Uterus (tissue), 4 donors: Measurements from ENCODE around the gene EMX2. TPM values are rescaled to one million over a fixed set of nuclear protein-coding genes. Genes with fewer than 3 reads are reported as not detected.

Source experiments
- DNase-seq, 2 donors: peaks; one replicate each; pipeline ENCODE4 v3.0.0-alpha.2; 2019 to 2020
- H3K27ac ChIP-seq, 2 donors: fragments of 200-600 bp; sonication (generic); 1 replicate in 1 of 2; 2 replicates in 1 of 2; pipeline ENCODE4 v1.5.1; 2016 to 2018
- H3K27me3 ChIP-seq, 2 donors: fragments of 200-600 bp; sonication (generic); one replicate each; pipeline ENCODE4 v1.5.1; 2018 to 2019; ENCODE audit warnings: control low read depth in 1 of 2
- H3K36me3 ChIP-seq, 2 donors: fragments of 200-600 bp; sonication (generic); one replicate each; pipeline ENCODE4 v1.5.1; 2019; ENCODE audit warnings: control low read depth in 1 of 2
- H3K4me1 ChIP-seq, 2 donors: fragments of 200-600 bp; sonication (generic); one replicate each; pipeline ENCODE4 v1.5.1; 2018 to 2019; ENCODE audit warnings: control low read depth in 1 of 2
- H3K4me3 ChIP-seq, 2 donors: fragments of 200-600 bp; sonication (generic); 1 replicate in 1 of 2; 2 replicates in 1 of 2; pipeline ENCODE4 v1.5.1; 2018 to 2019; ENCODE audit warnings: mild to moderate bottlenecking in 1 of 2
- H3K9me3 ChIP-seq, 2 donors: fragments of 200-600 bp; sonication (generic); one replicate each; pipeline ENCODE4 v1.5.1; 2019; ENCODE audit warnings: control low read depth in 1 of 2
- CTCF ChIP-seq, 4 experiments: fragments of 200-600 bp in 2 of 4; fragments of 450-650 bp in 2 of 4; sonication (generic) in 2 of 4; IDR thresholded peaks; one replicate each; pipeline ENCODE4 v1.5.1; 2016 to 2019; ENCODE audit warnings: antibody characterized with exemption in 4 of 4, mild to moderate bottlenecking in 2 of 4, moderate library complexity in 1 of 4
- POLR2A ChIP-seq, 2 donors: fragments of 450-650 bp; IDR thresholded peaks; one replicate each; pipeline ENCODE4 v1.6.1; 2016; ENCODE audit warnings: antibody characterized with exemption in 2 of 2, mild to moderate bottlenecking in 1 of 2, moderate library complexity in 1 of 2
- intact Hi-C: fragments of 100-400 bp; cut with DNase I; formaldehyde crosslinking; loops from one replicate; pipeline ENCODE4 v1.15.1; 2023; ENCODE audit warnings: low total_unique reads
- total RNA-seq, 4 donors: library from RNA; depleted of rRNA in 3 of 4; stranded (reverse); fragments of >200 nt in 3 of 4; gene quantifications; one replicate each; pipeline versions ENCODE4 v1.1.0 to v1.2.4, GENCODE V29; 2014 to 2023
- donor health status: DM: yes; HTN: yes; CAD: no.

Gene EMX2
- 100 to 1,000 TPM in 1 of 4 donors, 10 to 100 TPM in 2, 1 to 10 TPM in 1; 6.7 to 154 (median 17.1) TPM for total RNA-seq

DNA sequence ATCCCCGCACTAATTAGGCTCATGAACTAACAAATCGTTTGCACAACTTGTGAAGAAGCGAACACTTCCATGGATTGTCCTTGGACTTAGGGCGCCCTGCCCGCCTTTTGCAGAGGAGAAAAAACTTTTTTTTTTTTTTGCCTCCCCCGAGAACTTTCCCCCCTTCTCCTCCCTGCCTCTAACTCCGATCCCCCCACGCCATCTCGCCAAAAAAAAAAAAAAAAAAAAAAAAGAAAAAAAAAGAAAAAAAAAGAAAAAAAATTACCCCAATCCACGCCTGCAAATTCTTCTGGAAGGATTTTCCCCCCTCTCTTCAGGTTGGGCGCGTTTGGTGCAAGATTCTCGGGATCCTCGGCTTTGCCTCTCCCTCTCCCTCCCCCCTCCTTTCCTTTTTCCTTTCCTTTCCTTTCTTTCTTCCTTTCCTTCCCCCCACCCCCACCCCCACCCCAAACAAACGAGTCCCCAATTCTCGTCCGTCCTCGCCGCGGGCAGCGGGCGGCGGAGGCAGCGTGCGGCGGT is at the start of gene EMX2:
Gene EMX2 (plus strand): TSS at position 41 of the 519 bp plus-strand sequence. CDS start 522 bp downstream, outside the sequence.
- Histone ChIP-seq H3K4me3 (peak within 1 kb of the TSS; percentile 60 to 77), H3K27me3 (no peaks in the 10 kb centered on the region), H3K9me3 (no peaks in the 10 kb centered on the region), H3K4me1 (peaks cover 0 to 3% of the 10 kb centered on the region in 2 donors), H3K36me3 (no peaks in the 10 kb centered on the region), H3K27ac (peak within 1 kb of the TSS; percentile 98)
- intact Hi-C loops: loop anchor here (10.0 kb wide), 2 partner anchors 98 to 702 kb away; no protein-coding TSS in a partner anchor
- DNase-seq: no peak
- TF ChIP-seq CTCF (IDR thresholded peaks at IDR 0.05) (no peak), POLR2A (IDR thresholded peaks at IDR 0.05) (no peak)

DNA sequence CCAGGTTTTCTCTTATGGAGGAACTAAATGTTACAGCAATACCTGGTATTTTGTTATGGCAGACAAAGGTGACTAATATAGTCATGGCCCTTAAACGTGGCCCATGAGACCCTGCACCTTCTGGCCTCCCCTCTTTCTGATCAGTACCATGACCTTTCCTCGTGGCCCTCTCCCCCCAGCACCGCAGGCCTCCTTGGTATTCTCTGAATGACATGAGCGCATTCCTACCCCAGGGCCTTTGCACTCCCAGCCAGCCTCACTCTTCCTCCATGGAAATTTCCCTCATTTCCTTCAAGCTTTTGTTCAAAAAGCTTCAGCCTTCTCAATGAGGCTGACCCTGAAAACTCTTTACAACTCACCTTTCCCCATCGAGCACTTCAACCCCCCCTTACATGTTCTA is 46.5 kb upstream of the EMX2 start:
- H3K4me3 ChIP-seq: no peak overlapping the region
- no peaks in the 10 kb centered on the region for H3K36me3 ChIP-seq
- peak overlapping the region; percentile 47 to 74 for H3K27ac ChIP-seq
- intact Hi-C loops: no loop called here
- H3K4me1 ChIP-seq: peaks cover 0 to 4% of the 10 kb centered on the region in 2 donors
- H3K27me3 ChIP-seq: no peaks in the 10 kb centered on the region
- DNase-seq: no peak
- no peak for TF ChIP-seq POLR2A (IDR thresholded peaks at IDR 0.05)
- no peak for TF ChIP-seq CTCF (IDR thresholded peaks at IDR 0.05)
- no peaks in the 10 kb centered on the region for H3K9me3 ChIP-seq

- TF ChIP-seq CTCF (IDR thresholded peaks at IDR 0.05) (peak; percentile 93 to 97 (median 96)), POLR2A (IDR thresholded peaks at IDR 0.05) (peak in 1 of 2 donors; percentile 35)
- Histone ChIP-seq H3K27ac (peak overlapping the region; percentile 74 to 79), H3K4me3 (no peak overlapping the region), H3K27me3 (no peaks in the 10 kb centered on the region), H3K4me1 (peaks cover 0 to 4% of the 10 kb centered on the region in 2 donors), H3K36me3 (no peaks in the 10 kb centered on the region), H3K9me3 (no peaks in the 10 kb centered on the region)
- intact Hi-C loops: no loop called here
- peak; percentile 91 to 93 for DNase-seq
Observed at GRCh38 chr10:117496616-117497028, 45.9 kb upstream of the EMX2 start.

- H3K4me3 ChIP-seq: no peak overlapping the region
- H3K9me3 ChIP-seq: no peaks in the 10 kb centered on the region
- intact Hi-C loops: no loop called here
- peak overlapping the region; percentile 74 to 79 for H3K27ac ChIP-seq
- no peak for TF ChIP-seq CTCF (IDR thresholded peaks at IDR 0.05)
- TF ChIP-seq POLR2A (IDR thresholded peaks at IDR 0.05): no peak
- H3K27me3 ChIP-seq: no peaks in the 10 kb centered on the region
- no peaks in the 10 kb centered on the region for H3K36me3 ChIP-seq
- peaks cover 0 to 4% of the 10 kb centered on the region in 2 donors for H3K4me1 ChIP-seq
- DNase-seq: no peak
Observed at GRCh38 chr10:117497736-117498135, 44.8 kb upstream of the EMX2 start.

DNA sequence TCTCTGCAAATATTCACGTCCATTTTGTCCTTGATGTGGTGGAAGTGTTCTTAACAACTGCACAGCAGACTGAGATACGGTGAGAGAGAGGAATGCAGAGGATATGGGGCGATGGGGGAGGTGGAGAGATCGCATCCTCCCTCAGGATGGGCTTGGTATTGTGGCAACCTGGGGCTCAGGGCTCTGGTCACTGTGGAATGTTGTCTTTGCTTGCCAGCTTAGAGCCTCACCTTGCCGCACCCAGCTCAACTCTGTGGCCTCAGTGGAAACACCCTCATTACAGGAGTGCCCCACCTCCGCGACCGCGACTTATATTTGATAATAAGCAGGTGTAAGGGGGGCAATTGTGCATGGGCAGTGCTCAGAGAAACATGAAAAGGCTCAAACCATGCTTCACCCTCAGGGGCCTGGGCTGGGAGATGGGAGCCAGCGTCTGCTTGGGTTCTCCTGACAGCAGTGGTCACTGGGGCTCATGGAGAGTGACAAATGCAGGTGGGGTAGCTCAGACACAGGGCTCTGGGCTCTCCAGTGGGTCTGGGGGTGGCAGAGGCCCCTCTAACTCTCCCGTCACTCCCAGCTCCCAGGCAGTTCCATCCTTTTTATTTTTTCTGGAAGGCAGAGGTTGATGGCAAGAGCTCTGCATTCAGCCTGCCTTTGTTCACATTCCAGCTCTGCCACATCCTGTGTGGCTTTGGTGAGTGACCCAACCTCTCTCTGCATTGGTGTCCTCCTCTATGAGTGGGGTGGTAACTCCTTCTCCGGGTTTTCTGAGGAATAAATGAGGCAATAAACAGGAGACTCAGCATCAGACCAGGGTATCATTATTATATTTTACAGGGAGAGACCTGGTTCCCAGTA is 43.1 kb upstream of the EMX2 start:
- Histone ChIP-seq H3K27ac (peak overlapping the region in 1 of 2 donors; percentile 46), H3K27me3 (no peaks in the 10 kb centered on the region), H3K36me3 (no peaks in the 10 kb centered on the region), H3K9me3 (no peaks in the 10 kb centered on the region), H3K4me1 (peaks cover 0 to 10% of the 10 kb centered on the region in 2 donors), H3K4me3 (no peak overlapping the region)
- DNase-seq: no peak
- TF ChIP-seq POLR2A (IDR thresholded peaks at IDR 0.05): no peak
- no peak for TF ChIP-seq CTCF (IDR thresholded peaks at IDR 0.05)
- intact Hi-C loops: no loop called here
